ENCODE results near the gene CDC42SE2.
"Not testable (repeated sequence)": the region's sequence is repeated elsewhere in the genome, so short reads cannot be mapped to it uniquely, and the experiment has no call there.

- not testable (repeated sequence) for TF ChIP-seq CTCF (conservative IDR thresholded peaks at IDR 0.05; ENCODE audit: low read length); EZH2phosphoT487 (IDR thresholded peaks at IDR 0.05; ENCODE audit: borderline replicate concordance, low read depth, low read length)
These were observed 116.4 kb downstream of the CDC42SE2 start for GRCh38 chr5:131380238-131380637.
